Karpas-422 (cell line): ENCODE results near the gene RELB. TPM values are rescaled to one million over a fixed set of nuclear protein-coding genes. Genes with fewer than 3 reads are reported as not detected.

Source experiments
- DNase-seq: peaks from one replicate; pipeline ENCODE4 v3.0.0-alpha.2; 2015
- H2AFZ ChIP-seq: fragments of 200-600 bp; sonication (generic); 2 replicates; pipeline ENCODE4 v1.6.1; 2014; ENCODE audit warnings: antibody characterized with exemption, low read length, mixed read lengths
- H3K27ac ChIP-seq: fragments of 200-600 bp; sonication (generic); 2 replicates; pipeline ENCODE4 v1.5.1; 2014; ENCODE audit warnings: mild to moderate bottlenecking, low read length, moderate library complexity
- H3K27me3 ChIP-seq: fragments of 200-600 bp; sonication (generic); 2 replicates; pipeline ENCODE4 v1.6.1; 2014; ENCODE audit warnings: low read length, mixed read lengths
- H3K36me3 ChIP-seq: fragments of 200-600 bp; sonication (generic); 2 replicates; pipeline ENCODE4 v1.6.1; 2014; ENCODE audit warnings: low read length, mixed read lengths; ENCODE audit not compliant: insufficient read depth
- H3K4me1 ChIP-seq: fragments of 200-600 bp; sonication (generic); 2 replicates; pipeline ENCODE4 v1.6.1; 2014; ENCODE audit warnings: mild to moderate bottlenecking, low read length, mixed read lengths
- H3K4me2 ChIP-seq: fragments of 200-600 bp; sonication (generic); 2 replicates; pipeline ENCODE4 v1.6.1; 2014; ENCODE audit warnings: low read length, low read depth, mild to moderate bottlenecking; ENCODE audit not compliant: poor library complexity, severe bottlenecking
- H3K4me3 ChIP-seq: fragments of 200-600 bp; sonication (generic); 2 replicates; pipeline ENCODE4 v1.5.1; 2014; ENCODE audit warnings: mild to moderate bottlenecking, antibody characterized with exemption, low read length, mixed read lengths
- H3K79me2 ChIP-seq: fragments of 200-600 bp; sonication (generic); 2 replicates; pipeline ENCODE4 v1.6.1; 2014; ENCODE audit warnings: mild to moderate bottlenecking, low read length, mixed read lengths
- H3K9ac ChIP-seq: fragments of 200-600 bp; sonication (generic); 2 replicates; pipeline ENCODE4 v1.6.0; 2014; ENCODE audit warnings: low read length
- H3K9me2 ChIP-seq: fragments of 200-600 bp; sonication (generic), shearing (Covaris generic); replicated peaks from 2 replicates; pipeline ENCODE4 v1.6.0; 2014; ENCODE audit warnings: mild to moderate bottlenecking, low read length, moderate library complexity; ENCODE audit not compliant: insufficient read depth
- H3K9me3 ChIP-seq: fragments of 300-700, 200-600 bp; sonication (generic); 2 replicates; pipeline ENCODE4 v1.6.1; 2014; ENCODE audit warnings: low read length, mixed read lengths
- H4K20me1 ChIP-seq: fragments of 200-600 bp; sonication (generic); 2 replicates; pipeline ENCODE4 v1.6.1; 2014; ENCODE audit warnings: mild to moderate bottlenecking, antibody characterized with exemption, low read length, low read depth; ENCODE audit not compliant: insufficient read depth
- total RNA-seq: library from RNA; depleted of rRNA; stranded (reverse); fragments of >200 nt; shearing (Covaris generic); gene quantifications from 2 replicates; pipeline ENCODE4 v1.2.3, GENCODE V29; 2014; ENCODE audit warnings: low replicate concordance

RELB gene
- total RNA-seq, 1 experiment from 2014 or later = 0.63 TPM

- Histone ChIP-seq H3K27me3 (no peaks in the 10 kb centered on the region), H3K4me1 (peaks cover 23% of the 10 kb centered on the region), H3K36me3 (no peaks in the 10 kb centered on the region), H2AFZ (no peak overlapping the region), H3K9ac (no peak overlapping the region), H3K79me2 (no peaks in the 10 kb centered on the region), H3K9me3 (no peaks in the 10 kb centered on the region), H4K20me1 (no peaks in the 10 kb centered on the region), H3K9me2 (no peaks in the 10 kb centered on the region), H3K4me2 (no peak overlapping the region), H3K27ac (no peak overlapping the region), H3K4me3 (no peak overlapping the region)
- no peak for DNase-seq
Observed at GRCh38 chr19:45020071-45020470, 18.8 kb downstream of the RELB start.

GRCh38 chr19:45021971-45022370 lies 20.7 kb downstream of the RELB start:
- Histone ChIP-seq H3K4me3 (no peak overlapping the region), H3K4me2 (no peak overlapping the region), H3K4me1 (peaks cover 5% of the 10 kb centered on the region), H3K9me3 (no peaks in the 10 kb centered on the region), H4K20me1 (no peaks in the 10 kb centered on the region), H3K9ac (no peak overlapping the region), H2AFZ (no peak overlapping the region), H3K79me2 (no peaks in the 10 kb centered on the region), H3K36me3 (no peaks in the 10 kb centered on the region), H3K27me3 (no peaks in the 10 kb centered on the region), H3K27ac (no peak overlapping the region), H3K9me2 (no peaks in the 10 kb centered on the region)
- DNase-seq = no peak

GRCh38 chr19:45023048-45023447 lies 21.8 kb downstream of the RELB start:
- DNase-seq = no peak
- H3K36me3 ChIP-seq = no peaks in the 10 kb centered on the region
- no peaks in the 10 kb centered on the region for H4K20me1 ChIP-seq
- no peak overlapping the region for H2AFZ ChIP-seq
- H3K4me3 ChIP-seq = no peak overlapping the region
- H3K9me2 ChIP-seq = no peaks in the 10 kb centered on the region
- no peak overlapping the region for H3K4me2 ChIP-seq
- H3K9me3 ChIP-seq = no peaks in the 10 kb centered on the region
- no peak overlapping the region for H3K9ac ChIP-seq
- H3K27me3 ChIP-seq = no peaks in the 10 kb centered on the region
- no peaks in the 10 kb centered on the region for H3K4me1 ChIP-seq
- H3K79me2 ChIP-seq = no peaks in the 10 kb centered on the region
- H3K27ac ChIP-seq = no peak overlapping the region

- H3K36me3 ChIP-seq = no peaks in the 10 kb centered on the region
- H3K4me1 ChIP-seq = no peaks in the 10 kb centered on the region
- no peak overlapping the region for H3K9ac ChIP-seq
- no peaks in the 10 kb centered on the region for H4K20me1 ChIP-seq
- H3K9me2 ChIP-seq = no peaks in the 10 kb centered on the region
- H3K4me3 ChIP-seq = no peak overlapping the region
- no peak for DNase-seq
- H3K4me2 ChIP-seq = no peak overlapping the region
- no peak overlapping the region for H3K27ac ChIP-seq
- H3K79me2 ChIP-seq = no peaks in the 10 kb centered on the region
- no peaks in the 10 kb centered on the region for H3K9me3 ChIP-seq
- no peaks in the 10 kb centered on the region for H3K27me3 ChIP-seq
- no peak overlapping the region for H2AFZ ChIP-seq
Observed at GRCh38 chr19:45025264-45025663, 24.0 kb downstream of the RELB start.

- Histone ChIP-seq H3K36me3 (no peaks in the 10 kb centered on the region), H4K20me1 (no peaks in the 10 kb centered on the region), H3K4me2 (no peak overlapping the region), H3K27ac (no peak overlapping the region), H3K4me1 (no peaks in the 10 kb centered on the region), H2AFZ (no peak overlapping the region), H3K9ac (no peak overlapping the region), H3K27me3 (no peaks in the 10 kb centered on the region), H3K4me3 (no peak overlapping the region), H3K9me2 (no peaks in the 10 kb centered on the region), H3K79me2 (no peaks in the 10 kb centered on the region), H3K9me3 (no peaks in the 10 kb centered on the region)
- DNase-seq = no peak
Observed at GRCh38 chr19:45027371-45027770, 26.1 kb downstream of the RELB start.

- H3K4me3 ChIP-seq = no peak overlapping the region
- no peak overlapping the region for H3K9ac ChIP-seq
- no peaks in the 10 kb centered on the region for H3K36me3 ChIP-seq
- H3K27ac ChIP-seq = no peak overlapping the region
- H3K79me2 ChIP-seq = no peaks in the 10 kb centered on the region
- no peak for DNase-seq
- no peak overlapping the region for H3K4me2 ChIP-seq
- no peaks in the 10 kb centered on the region for H3K4me1 ChIP-seq
- H3K27me3 ChIP-seq = no peaks in the 10 kb centered on the region
- no peaks in the 10 kb centered on the region for H3K9me2 ChIP-seq
- no peaks in the 10 kb centered on the region for H3K9me3 ChIP-seq
- no peaks in the 10 kb centered on the region for H4K20me1 ChIP-seq
- no peak overlapping the region for H2AFZ ChIP-seq
Observed at GRCh38 chr19:45030825-45031224, 29.6 kb downstream of the RELB start.

GRCh38 chr19:45032421-45032820 lies 31.2 kb downstream of the RELB start:
- Histone ChIP-seq H3K36me3 (no peaks in the 10 kb centered on the region), H4K20me1 (no peaks in the 10 kb centered on the region)
- no peak for DNase-seq

GRCh38 chr19:45035755-45036154 lies 34.5 kb downstream of the RELB start:
- no peak overlapping the region for H3K27ac ChIP-seq
- no peak for DNase-seq
- no peak overlapping the region for H3K4me2 ChIP-seq
- H3K4me3 ChIP-seq = no peak overlapping the region
- H3K4me1 ChIP-seq = peaks cover 20% of the 10 kb centered on the region
- no peaks in the 10 kb centered on the region for H3K27me3 ChIP-seq
- peaks cover 19% of the 10 kb centered on the region for H3K79me2 ChIP-seq
- H3K9ac ChIP-seq = no peak overlapping the region
- no peaks in the 10 kb centered on the region for H3K9me2 ChIP-seq
- H4K20me1 ChIP-seq = peaks cover 18% of the 10 kb centered on the region
- H2AFZ ChIP-seq = no peak overlapping the region
- H3K36me3 ChIP-seq = peaks cover 8% of the 10 kb centered on the region
- H3K9me3 ChIP-seq = no peaks in the 10 kb centered on the region

More at GRCh38 chr19:45032421-45032820, 31.2 kb downstream of the RELB start:
- Histone ChIP-seq H3K9me3 (no peaks in the 10 kb centered on the region), H3K4me3 (no peak overlapping the region), H3K27ac (no peak overlapping the region), H2AFZ (no peak overlapping the region), H3K9ac (no peak overlapping the region), H3K27me3 (no peaks in the 10 kb centered on the region), H3K79me2 (no peaks in the 10 kb centered on the region), H3K4me2 (no peak overlapping the region), H3K9me2 (no peaks in the 10 kb centered on the region), H3K4me1 (no peaks in the 10 kb centered on the region)
